NCI-H1092 treated with DMSO at 0.1 percent for 48 hours (cell line): ENCODE data around the gene CCDC117.
"Not testable (repeated sequence)": the region's sequence is repeated elsewhere in the genome, so short reads cannot be mapped to it uniquely, and the experiment has no call there.

Source experiments
- DNase-seq: peaks from one replicate; lab custom pipeline; 2025; lab: John Stamatoyannopoulos, UW

Gene CCDC117

GRCh38 chr22:28801845-28802594 lies 29.5 kb downstream of the CCDC117 start:
- DNase-seq, result no peak

- no peak for DNase-seq
Observed at GRCh38 chr22:28802595-28803123, 30.2 kb downstream of the CCDC117 start.

GRCh38 chr22:28805426-28805825 lies 32.9 kb downstream of the CCDC117 start:
- not testable (repeated sequence) for DNase-seq

GRCh38 chr22:28808716-28809355 lies 36.3 kb downstream of the CCDC117 start:
- no peak for DNase-seq

GRCh38 chr22:28810821-28811491 lies 38.5 kb downstream of the CCDC117 start:
- no peak for DNase-seq

- DNase-seq, result no peak
Observed at GRCh38 chr22:28812516-28812915, 40.0 kb downstream of the CCDC117 start.

GRCh38 chr22:28813772-28814518 lies 41.5 kb downstream of the CCDC117 start:
- DNase-seq, result no peak

- DNase-seq, result no peak
Observed at GRCh38 chr22:28815111-28815510, 42.6 kb downstream of the CCDC117 start.

GRCh38 chr22:28815729-28816128 lies 43.2 kb downstream of the CCDC117 start:
- no peak for DNase-seq

- no peak for DNase-seq
Observed at GRCh38 chr22:28817064-28817463, 44.6 kb downstream of the CCDC117 start.

GRCh38 chr22:28817919-28818859 lies 45.7 kb downstream of the CCDC117 start:
- peak; percentile 77 for DNase-seq

- no peak for DNase-seq
Observed at GRCh38 chr22:28819253-28820096, 47.0 kb downstream of the CCDC117 start.

GRCh38 chr22:28820885-28821284 lies 48.4 kb downstream of the CCDC117 start:
- DNase-seq, result no peak

- no peak for DNase-seq
Observed at GRCh38 chr22:28821452-28821851, 49.0 kb downstream of the CCDC117 start.

GRCh38 chr22:28822930-28823551 lies 50.5 kb downstream of the CCDC117 start:
- peak; percentile 93 for DNase-seq

GRCh38 chr22:28824455-28824854 lies 52.0 kb downstream of the CCDC117 start:
- not testable (repeated sequence) for DNase-seq

GRCh38 chr22:28826430-28826829 lies 53.9 kb downstream of the CCDC117 start:
- DNase-seq, result not testable (repeated sequence)

GRCh38 chr22:28826921-28827320 lies 54.4 kb downstream of the CCDC117 start:
- DNase-seq, result no peak

- DNase-seq, result peak; percentile 43
Observed at GRCh38 chr22:28829358-28830181, 57.1 kb downstream of the CCDC117 start.
